Activated CD4-positive, alpha-beta T cell treated with anti-CD3 and anti-CD28 coated beads for 36 hours (primary cell): Measurements from ENCODE around the gene TMEM38A. TPM values are rescaled to one million over a fixed set of nuclear protein-coding genes. Genes with fewer than 3 reads are reported as not detected.
"Not testable (repeated sequence)": the region's sequence is repeated elsewhere in the genome, so short reads cannot be mapped to it uniquely, and the experiment has no call there.

Experiments
- ATAC-seq: fragments of 200-7000 bp; cut with Tn5 transposase; one replicate; pipeline ENCODE4 v1.10.0; 2021; ENCODE audit warnings: mild to moderate bottlenecking, moderate library complexity
- CTCF ChIA-PET: fragments of 350-600 bp; sonication (Branson Sonifier 250); formaldehyde crosslinking; loops from one replicate; lab custom pipeline; 2021; ENCODE audit warnings: antibody characterized with exemption; lab: Charles Lee
- POLR2A ChIA-PET: fragments of 350-600 bp; sonication (Branson Sonifier 250); formaldehyde crosslinking; loops from one replicate; lab custom pipeline; 2021; ENCODE audit warnings: antibody characterized with exemption, inconsistent platforms; lab: Charles Lee
- DNase-seq: peaks from one replicate; pipeline ENCODE4 v3.0.0-alpha.2; 2020
- H3K27ac Mint-ChIP-seq: one replicate; pipeline ENCODE4 v1.8.0; 2021; ENCODE audit warnings: mixed read lengths
- H3K27me3 Mint-ChIP-seq: one replicate; pipeline ENCODE4 v1.8.0; 2021; ENCODE audit warnings: mixed read lengths
- H3K36me3 Mint-ChIP-seq: one replicate; pipeline ENCODE4 v1.8.0; 2021; ENCODE audit warnings: low read depth, mixed read lengths
- H3K4me1 Mint-ChIP-seq: one replicate; pipeline ENCODE4 v1.8.0; 2021; ENCODE audit warnings: mixed read lengths
- H3K4me3 Mint-ChIP-seq: one replicate; pipeline ENCODE4 v1.8.0; 2021; ENCODE audit warnings: mild to moderate bottlenecking, moderate library complexity, mixed read lengths
- H3K9me3 Mint-ChIP-seq: one replicate; pipeline ENCODE4 v1.8.0; 2021; ENCODE audit warnings: low read depth, mixed read lengths
- intact Hi-C, 2 experiments: fragments of 100-400 bp; cut with DNase I in 1 of 2; cut with micrococcal nuclease in 1 of 2; formaldehyde crosslinking; loops; one replicate each; pipeline versions ENCODE4 v1.14.2 to v1.15.1; 2022 to 2024; cut with DNase I, micrococcal nuclease
- total RNA-seq, 2 experiments: library from RNA; stranded (reverse); gene quantifications; one replicate each; pipeline ENCODE4 v1.2.3, GENCODE V29; 2021

TMEM38A gene
- total RNA-seq, 2 experiments from 2014 or later, result 0.89 to 1.2 TPM

DNA sequence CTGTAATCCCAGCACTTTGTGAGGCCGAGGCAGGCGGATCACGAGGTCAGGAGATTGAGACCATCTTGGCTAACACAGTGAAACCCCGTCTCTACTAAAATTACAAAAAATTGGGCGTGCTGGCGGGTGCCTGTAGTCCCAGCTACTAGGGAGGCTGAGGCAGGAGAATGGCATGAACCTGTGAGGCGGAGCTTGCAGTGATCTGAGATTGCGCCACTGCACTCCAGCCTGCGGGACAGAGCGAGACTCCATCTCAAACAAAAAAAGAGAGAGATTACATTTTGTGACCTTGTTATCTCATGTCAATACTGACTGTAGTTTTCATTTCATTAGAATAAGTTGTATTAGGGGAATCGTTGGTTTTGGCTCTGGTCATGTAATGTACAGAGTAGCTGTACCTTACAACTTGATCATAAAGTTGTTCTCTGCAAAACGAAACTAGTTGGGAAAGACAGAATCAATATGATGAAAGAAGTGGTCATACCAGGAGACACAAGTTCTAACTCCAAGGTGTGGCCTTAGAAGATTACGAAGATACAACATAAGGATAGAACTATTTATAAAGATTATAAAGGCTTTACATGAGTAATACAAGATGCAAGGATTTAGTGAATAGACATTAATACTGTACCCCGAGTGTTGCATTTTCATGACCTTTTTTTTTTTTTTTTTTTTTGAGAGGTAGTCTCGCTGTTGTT is 15.3 kb downstream of the TMEM38A start:
- no peaks in the 10 kb centered on the region for H3K4me1 Mint-ChIP-seq
- POLR2A ChIA-PET, result no interaction called here
- no peak for ATAC-seq
- H3K9me3 Mint-ChIP-seq, result peaks cover 1% of the 10 kb centered on the region
- peaks cover 5% of the 10 kb centered on the region for H3K36me3 Mint-ChIP-seq
- intact Hi-C loops, result no loop called here
- CTCF ChIA-PET, result interaction anchor here (0.6 kb wide), 1 partner anchor 142 kb away, joined by 3 read pairs; no protein-coding TSS in a partner anchor
- no peaks in the 10 kb centered on the region for H3K27me3 Mint-ChIP-seq
- no peak for DNase-seq
- H3K4me3 Mint-ChIP-seq, result no peak overlapping the region
- H3K27ac Mint-ChIP-seq, result no peak overlapping the region

DNA sequence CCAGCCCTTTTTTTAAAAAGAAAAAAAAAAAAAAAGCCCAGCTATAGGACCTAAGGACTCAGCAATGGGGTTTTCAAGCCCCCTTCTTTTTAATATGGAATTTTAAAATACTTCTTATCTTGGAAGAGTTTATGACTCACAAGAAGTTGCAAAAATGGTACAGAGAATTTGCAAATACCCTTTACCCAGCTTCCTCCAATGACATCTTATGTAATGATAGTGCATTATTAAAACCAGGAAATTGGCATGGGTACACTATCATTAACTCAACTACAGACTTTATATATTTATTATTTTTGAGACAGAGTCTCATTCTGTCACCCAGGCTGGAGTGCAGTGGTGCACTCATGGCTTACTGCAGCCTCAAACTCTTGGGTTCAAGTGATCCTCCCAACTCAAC is 16.1 kb downstream of the TMEM38A start:
- no peak for ATAC-seq
- intact Hi-C loops, result no loop called here
- Mint-ChIP-seq H3K4me3 (no peak overlapping the region), H3K27ac (no peak overlapping the region), H3K4me1 (no peaks in the 10 kb centered on the region), H3K27me3 (no peaks in the 10 kb centered on the region), H3K9me3 (peaks cover 5% of the 10 kb centered on the region), H3K36me3 (peaks cover 5% of the 10 kb centered on the region)
- ChIA-PET CTCF (interaction anchor here (0.6 kb wide), 2 partner anchors 141 to 170 kb away, joined by 3 read pairs; no protein-coding TSS in a partner anchor), POLR2A (no interaction called here)
- DNase-seq, result no peak

DNA sequence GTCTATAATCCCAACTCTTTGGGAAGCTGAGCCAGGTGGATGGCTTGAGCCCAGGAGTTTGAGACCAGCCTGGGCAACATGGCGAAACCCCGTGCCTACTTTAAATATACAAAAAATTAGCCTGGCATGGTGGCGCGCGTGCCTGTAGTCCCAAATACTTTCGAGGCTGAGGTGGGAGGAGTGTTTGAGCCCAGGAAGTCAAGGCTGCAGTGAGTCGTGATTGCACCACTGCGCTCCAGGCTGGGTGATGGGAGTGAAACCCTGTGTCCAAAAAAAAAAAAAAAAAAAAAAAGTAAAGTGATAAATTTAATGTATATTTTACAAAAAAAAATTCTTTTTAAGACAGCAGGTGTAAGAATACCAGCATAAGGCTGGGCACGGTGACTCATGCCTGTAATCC is 17.6 kb downstream of the TMEM38A start:
- peaks cover 5% of the 10 kb centered on the region for H3K9me3 Mint-ChIP-seq
- H3K27ac Mint-ChIP-seq, result no peak overlapping the region
- H3K27me3 Mint-ChIP-seq, result no peaks in the 10 kb centered on the region
- intact Hi-C loops, result no loop called here
- peaks cover 5% of the 10 kb centered on the region for H3K36me3 Mint-ChIP-seq
- H3K4me1 Mint-ChIP-seq, result no peaks in the 10 kb centered on the region
- H3K4me3 Mint-ChIP-seq, result no peak overlapping the region
- ChIA-PET POLR2A (no interaction called here), CTCF (interaction anchor here (0.8 kb wide), 1 partner anchor 10 kb away, joined by 3 read pairs; no protein-coding TSS in a partner anchor)
- DNase-seq, result no peak
- ATAC-seq, result no peak

DNA sequence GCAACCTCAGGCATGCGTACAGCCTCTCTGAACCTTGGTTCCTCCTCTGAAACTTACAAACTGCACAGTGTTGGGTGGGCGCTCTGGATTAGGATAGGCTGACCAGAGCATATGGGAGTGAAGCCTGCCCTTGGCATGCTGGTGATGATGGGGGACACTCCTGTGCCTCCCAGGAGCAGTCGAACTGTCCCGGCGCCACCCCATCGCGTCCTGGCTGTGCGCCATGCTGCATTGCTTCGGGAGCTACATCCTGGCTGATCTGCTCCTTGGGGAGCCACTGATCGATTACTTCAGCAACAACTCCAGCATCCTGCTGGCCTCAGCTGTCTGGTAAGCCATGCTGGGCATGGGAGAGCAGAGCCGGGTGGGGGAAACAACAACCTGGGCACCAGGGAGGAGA is 18.9 kb downstream of the TMEM38A start:
- Mint-ChIP-seq H3K27me3 (no peaks in the 10 kb centered on the region), H3K27ac (no peak overlapping the region), H3K4me3 (no peak overlapping the region), H3K9me3 (peaks cover 5% of the 10 kb centered on the region), H3K36me3 (peaks cover 5% of the 10 kb centered on the region), H3K4me1 (no peaks in the 10 kb centered on the region)
- CTCF ChIA-PET, result no interaction called here
- DNase-seq (no peak), ATAC-seq (no peak)
- POLR2A ChIA-PET, result no interaction called here
- intact Hi-C loops, result no loop called here

DNA sequence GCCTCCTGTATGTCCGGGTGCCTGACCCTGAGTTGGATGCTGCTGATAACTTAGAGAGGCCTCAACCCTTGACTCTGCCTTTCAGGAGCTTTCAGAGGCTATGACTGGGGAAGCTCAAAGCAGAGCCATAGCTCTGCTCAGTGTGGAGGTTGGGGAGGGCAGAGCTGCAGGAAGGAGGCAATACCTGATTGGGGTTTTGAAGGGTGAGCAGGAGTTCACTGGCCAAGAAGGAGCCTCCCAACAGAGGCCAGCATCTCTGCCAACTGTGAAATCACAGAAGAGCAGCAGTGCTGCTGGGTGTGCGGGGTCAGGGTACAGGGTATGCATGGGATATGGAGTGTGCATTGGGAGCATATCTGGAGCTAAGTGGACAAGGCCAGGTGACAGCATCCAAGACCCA is 21.6 kb downstream of the TMEM38A start:
- Mint-ChIP-seq H3K4me3 (no peak overlapping the region), H3K9me3 (peaks cover 5% of the 10 kb centered on the region), H3K27me3 (no peaks in the 10 kb centered on the region), H3K4me1 (no peaks in the 10 kb centered on the region), H3K27ac (no peak overlapping the region), H3K36me3 (peaks cover 5% of the 10 kb centered on the region)
- CTCF ChIA-PET, result interaction anchor here (0.6 kb wide), 1 partner anchor 37 kb away, joined by 4 read pairs; no protein-coding TSS in a partner anchor
- POLR2A ChIA-PET, result interaction anchor here (0.6 to 0.7 kb wide), 2 partner anchors 27 to 485 kb away, joined by 3 to 7 read pairs; no protein-coding TSS in a partner anchor
- ATAC-seq, result no peak
- DNase-seq, result no peak
- intact Hi-C loops, result no loop called here

DNA sequence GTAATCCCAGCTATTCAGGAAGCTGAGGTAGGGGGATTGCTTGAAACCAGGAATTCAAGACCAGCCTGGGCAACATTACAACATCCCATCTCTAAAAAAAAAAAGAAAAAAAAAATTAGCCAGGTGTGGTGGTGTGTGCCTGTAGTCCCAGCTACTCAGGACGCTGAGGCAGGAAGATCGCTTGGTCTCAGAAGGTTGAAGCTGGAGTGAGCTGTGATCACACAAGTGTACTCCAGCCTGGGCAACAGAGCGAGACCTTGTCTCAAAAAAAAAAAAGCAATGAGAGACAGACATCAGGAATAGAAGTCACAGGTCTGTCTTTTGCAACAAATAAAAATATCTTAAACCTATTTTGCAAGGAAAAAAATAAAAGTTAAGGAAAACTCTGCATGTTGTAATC is 23.3 kb downstream of the TMEM38A start:
- Mint-ChIP-seq H3K4me3 (no peak overlapping the region), H3K36me3 (peaks cover 5% of the 10 kb centered on the region), H3K27ac (no peak overlapping the region), H3K27me3 (no peaks in the 10 kb centered on the region), H3K9me3 (peaks cover 5% of the 10 kb centered on the region), H3K4me1 (no peaks in the 10 kb centered on the region)
- ChIA-PET POLR2A (no interaction called here), CTCF (interaction anchor here (0.6 kb wide), 1 partner anchor 189 kb away, joined by 4 read pairs; no protein-coding TSS in a partner anchor)
- intact Hi-C loops, result no loop called here
- DNase-seq, result no peak
- no peak for ATAC-seq

DNA sequence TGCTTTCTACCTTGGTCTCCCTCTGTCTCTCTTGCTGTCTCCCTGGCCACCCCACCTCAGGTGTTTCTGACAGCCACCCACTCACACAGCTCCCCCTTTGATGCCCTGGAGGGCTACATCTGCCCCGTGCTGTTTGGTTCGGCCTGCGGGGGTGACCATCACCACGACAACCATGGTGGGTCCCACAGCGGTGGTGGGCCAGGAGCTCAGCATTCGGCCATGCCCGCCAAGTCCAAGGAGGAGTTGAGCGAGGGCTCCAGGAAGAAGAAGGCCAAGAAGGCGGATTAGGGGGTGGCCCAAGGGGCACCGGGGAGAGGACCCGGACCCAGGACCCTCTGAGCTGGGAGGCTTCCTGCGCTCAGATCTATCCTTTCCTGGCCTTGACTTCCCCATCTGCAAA is 27.1 kb downstream of the TMEM38A start:
- ChIA-PET POLR2A (interaction anchor here (0.6 to 0.8 kb wide), 2 partner anchors 12 to 315 kb away, joined by 4 read pairs; no protein-coding TSS in a partner anchor), CTCF (interaction anchor here (0.6 to 1.0 kb wide), 3 partner anchors 10 to 145 kb away, joined by 3 read pairs; partner anchors contain the start of gene SIN3B)
- Mint-ChIP-seq H3K27me3 (no peaks in the 10 kb centered on the region), H3K4me1 (no peaks in the 10 kb centered on the region), H3K9me3 (peaks cover 3% of the 10 kb centered on the region), H3K4me3 (no peak overlapping the region), H3K36me3 (no peaks in the 10 kb centered on the region), H3K27ac (no peak overlapping the region)
- DNase-seq, result no peak
- no peak for ATAC-seq
- intact Hi-C loops, result no loop called here

DNA sequence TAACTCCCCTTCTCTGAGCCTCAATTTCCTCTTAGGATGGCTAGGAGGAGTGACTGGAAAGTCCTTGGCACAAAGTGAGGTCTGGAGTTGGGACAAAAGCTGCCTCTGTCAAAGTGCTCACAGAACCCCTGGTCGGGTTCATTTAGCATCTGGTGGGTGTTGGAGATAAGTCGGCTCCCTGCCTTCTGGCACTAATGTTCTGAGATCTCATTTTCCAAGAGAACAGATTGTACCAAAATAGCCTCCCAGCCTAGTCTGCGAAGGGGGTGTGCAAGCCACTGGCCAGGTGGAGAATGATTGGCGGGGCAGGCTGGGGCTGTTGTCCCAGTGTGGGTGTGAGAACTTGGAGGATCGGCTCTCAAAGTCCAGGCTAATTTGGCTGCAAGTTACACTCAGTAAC is 38.0 kb downstream of the TMEM38A start:
- H3K36me3 Mint-ChIP-seq, result no peaks in the 10 kb centered on the region
- intact Hi-C loops, result no loop called here
- H3K4me1 Mint-ChIP-seq, result no peaks in the 10 kb centered on the region
- no peak for ATAC-seq
- no peak overlapping the region for H3K4me3 Mint-ChIP-seq
- H3K27ac Mint-ChIP-seq, result no peak overlapping the region
- ChIA-PET POLR2A (no interaction called here), CTCF (no interaction called here)
- no peaks in the 10 kb centered on the region for H3K27me3 Mint-ChIP-seq
- H3K9me3 Mint-ChIP-seq, result no peaks in the 10 kb centered on the region
- DNase-seq, result no peak

DNA sequence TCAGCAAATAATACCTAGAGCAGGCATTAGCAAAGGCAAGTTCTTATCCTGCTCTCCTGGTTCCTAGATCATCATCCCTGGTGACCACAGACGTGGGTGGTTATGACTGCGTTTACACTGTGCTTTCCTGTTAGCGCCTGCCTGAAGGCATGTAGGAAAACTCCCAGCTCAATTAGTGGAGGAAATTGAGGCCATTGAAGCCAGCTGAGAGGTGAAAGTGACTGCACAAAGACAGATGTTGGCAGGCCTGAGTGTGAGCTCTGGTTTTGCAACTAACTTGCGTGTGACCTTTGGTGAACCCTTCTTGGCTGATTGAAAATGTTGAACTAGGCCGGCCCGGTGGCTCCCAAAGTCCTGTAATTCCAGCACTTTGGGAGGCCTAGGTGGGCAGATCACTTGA is 41.2 kb downstream of the TMEM38A start:
- H3K4me1 Mint-ChIP-seq, result no peaks in the 10 kb centered on the region
- no peak overlapping the region for H3K4me3 Mint-ChIP-seq
- intact Hi-C loops, result no loop called here
- ATAC-seq (no peak), DNase-seq (no peak)
- no peak overlapping the region for H3K27ac Mint-ChIP-seq
- ChIA-PET POLR2A (no interaction called here), CTCF (interaction anchor here (0.6 to 0.7 kb wide), 3 partner anchors 16 to 1167 kb away, joined by 3 read pairs; no protein-coding TSS in a partner anchor)
- H3K27me3 Mint-ChIP-seq, result no peaks in the 10 kb centered on the region
- H3K9me3 Mint-ChIP-seq, result no peaks in the 10 kb centered on the region
- H3K36me3 Mint-ChIP-seq, result no peaks in the 10 kb centered on the region

DNA sequence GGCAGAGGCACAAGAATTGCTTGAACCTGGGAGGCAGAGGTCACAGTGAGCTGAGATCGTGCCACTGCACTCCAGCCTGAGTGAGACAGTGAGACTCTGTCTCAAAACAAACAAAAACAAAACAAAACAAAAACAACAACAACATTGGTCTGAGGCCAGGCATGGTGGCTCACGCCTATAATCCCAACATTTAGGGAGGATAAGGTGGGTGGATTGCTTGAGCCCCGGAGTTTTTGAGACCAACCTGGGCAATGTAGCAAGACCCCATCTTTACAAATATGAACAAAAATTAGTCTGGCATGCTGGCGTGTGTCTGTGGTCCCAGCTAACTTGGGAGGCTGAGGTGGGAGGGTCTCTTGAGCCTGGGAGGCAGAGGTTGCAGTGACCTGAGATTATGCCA is 42.7 kb downstream of the TMEM38A start:
- H3K36me3 Mint-ChIP-seq, result no peaks in the 10 kb centered on the region
- ChIA-PET CTCF (interaction anchor here (0.7 to 1.3 kb wide), 2 partner anchors 11 to 207 kb away, joined by 3 read pairs; no protein-coding TSS in a partner anchor), POLR2A (no interaction called here)
- H3K9me3 Mint-ChIP-seq, result no peaks in the 10 kb centered on the region
- no peak overlapping the region for H3K27ac Mint-ChIP-seq
- ATAC-seq, result no peak
- intact Hi-C loops, result no loop called here
- no peaks in the 10 kb centered on the region for H3K4me1 Mint-ChIP-seq
- DNase-seq, result no peak
- no peaks in the 10 kb centered on the region for H3K27me3 Mint-ChIP-seq
- no peak overlapping the region for H3K4me3 Mint-ChIP-seq

DNA sequence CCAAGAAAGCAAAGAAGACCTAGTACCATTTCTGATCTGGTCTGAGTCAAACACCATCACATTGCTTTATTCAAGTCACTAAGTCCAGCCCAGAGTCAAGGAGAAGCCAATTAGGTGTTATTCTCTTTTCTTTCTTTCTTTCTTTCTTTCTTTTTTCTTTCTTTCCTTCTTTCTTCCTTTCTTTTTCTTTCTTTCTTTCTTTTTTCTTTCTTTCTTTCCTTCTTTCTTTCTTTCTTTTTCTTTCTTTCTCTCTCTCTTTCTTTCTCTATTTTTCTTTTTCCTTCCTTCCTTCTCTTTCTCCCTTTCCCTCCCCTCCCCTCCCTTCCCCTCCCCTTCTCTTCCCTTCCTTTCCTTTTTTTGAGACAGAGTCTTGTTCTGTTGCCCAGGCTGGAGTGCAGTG is 49.9 kb downstream of the TMEM38A start:
- H3K4me1 Mint-ChIP-seq, intact Hi-C loops, CTCF ChIA-PET, DNase-seq, H3K4me3 Mint-ChIP-seq, H3K27ac Mint-ChIP-seq, H3K27me3 Mint-ChIP-seq, H3K36me3 Mint-ChIP-seq, ATAC-seq, POLR2A ChIA-PET, H3K9me3 Mint-ChIP-seq: not testable (repeated sequence)

DNA sequence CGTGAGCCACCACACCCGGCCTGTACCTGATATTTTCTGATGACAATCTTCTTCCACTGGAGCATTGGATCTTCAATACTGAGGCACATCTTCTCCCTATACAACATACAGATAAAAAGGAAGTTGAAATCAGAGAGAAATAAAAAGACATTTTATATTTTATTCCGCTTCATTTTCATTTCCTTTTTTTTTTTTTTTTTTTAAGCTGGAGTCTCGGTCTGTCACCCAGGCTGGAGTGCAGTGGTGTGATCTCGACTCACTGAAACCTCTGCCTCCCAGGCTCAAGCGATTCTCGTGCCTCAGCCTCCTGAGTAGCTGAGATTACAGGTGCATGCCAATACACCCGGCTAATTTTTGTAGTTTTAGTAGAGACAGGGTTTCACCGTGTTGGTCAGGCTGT is 51.4 kb downstream of the TMEM38A start:
- H3K27me3 Mint-ChIP-seq, H3K9me3 Mint-ChIP-seq, DNase-seq, ATAC-seq, H3K36me3 Mint-ChIP-seq, intact Hi-C loops, H3K4me1 Mint-ChIP-seq, H3K27ac Mint-ChIP-seq, H3K4me3 Mint-ChIP-seq, POLR2A ChIA-PET: not testable (repeated sequence)
- CTCF ChIA-PET, result interaction anchor here (0.6 to 1.3 kb wide), 3 partner anchors 26 to 568 kb away, joined by 3 to 4 read pairs (median 4); no protein-coding TSS in a partner anchor
